KMS-11 (cell line): ENCODE data around the gene SLC41A1.

Experiments used
- H2AFZ ChIP-seq: fragments of 200-600 bp; sonication (generic); 2 replicates; pipeline ENCODE4 v1.6.1; 2016; ENCODE audit warnings: antibody characterized with exemption, mixed run types, low read depth
- H3K27ac ChIP-seq: fragments of 200-600 bp; sonication (generic); 2 replicates; pipeline ENCODE4 v1.6.1; 2016; ENCODE audit warnings: mild to moderate bottlenecking, mixed run types
- H3K27me3 ChIP-seq: fragments of 200-600 bp; sonication (generic); 2 replicates; pipeline ENCODE4 v1.6.1; 2017; ENCODE audit warnings: mild to moderate bottlenecking, low read depth, mixed run types, moderate library complexity; ENCODE audit not compliant: insufficient read depth
- H3K36me3 ChIP-seq: fragments of 200-600 bp; sonication (generic); 2 replicates; pipeline ENCODE4 v1.6.1; 2017; ENCODE audit warnings: mild to moderate bottlenecking, mixed run types; ENCODE audit not compliant: insufficient read depth
- H3K4me1 ChIP-seq: fragments of 200-600 bp; sonication (generic); 2 replicates; pipeline ENCODE4 v1.6.1; 2016; ENCODE audit warnings: mild to moderate bottlenecking, low read depth, mixed run types; ENCODE audit not compliant: poor library complexity, severe bottlenecking
- H3K4me2 ChIP-seq: fragments of 200-600 bp; sonication (generic); 2 replicates; pipeline ENCODE4 v1.7.0; 2016; ENCODE audit warnings: mild to moderate bottlenecking, mixed run types
- H3K4me3 ChIP-seq: fragments of 200-600 bp; sonication (generic); IDR thresholded peaks from 2 replicates; pipeline ENCODE4 v1.6.1; 2017; ENCODE audit warnings: low read depth, low read length, mixed read lengths; ENCODE audit not compliant: insufficient read depth
- H3K79me2 ChIP-seq: fragments of 200-600 bp; sonication (generic); 2 replicates; pipeline ENCODE4 v1.6.1; 2016; ENCODE audit warnings: low read depth, mixed run types; ENCODE audit not compliant: insufficient read depth
- H3K9ac ChIP-seq: fragments of 200-600 bp; sonication (generic); 2 replicates; pipeline ENCODE4 v1.6.1; 2016; ENCODE audit warnings: mild to moderate bottlenecking, mixed run types
- H4K20me1 ChIP-seq: fragments of 200-600 bp; sonication (generic); 2 replicates; pipeline ENCODE4 v1.6.1; 2016; ENCODE audit warnings: mild to moderate bottlenecking, mixed run types; ENCODE audit not compliant: insufficient read depth
- CTCF ChIP-seq: fragments of 200-600 bp; sonication (generic); conservative IDR thresholded peaks from 2 replicates; pipeline ENCODE4 v1.6.1; 2017; ENCODE audit warnings: low read depth, mild to moderate bottlenecking, antibody characterized with exemption, low read length, moderate library complexity, mixed read lengths

Gene SLC41A1

GRCh38 chr1:205810448-205811157 lies 2.4 kb downstream of the SLC41A1 start:
- Histone ChIP-seq H3K36me3 (peaks cover 3% of the 10 kb centered on the region; the same call in 1 of the 2 replicates), H3K4me2 (no peak overlapping the region), H3K79me2 (no peaks in the 10 kb centered on the region)

GRCh38 chr1:205809942-205810345 lies 3.1 kb downstream of the SLC41A1 start:
- Histone ChIP-seq H3K4me3 (no peak overlapping the region), H3K27me3 (no peaks in the 10 kb centered on the region; the same call in 1 of the 2 replicates), H3K9ac (no peak overlapping the region), H2AFZ (no peak overlapping the region), H4K20me1 (no peaks in the 10 kb centered on the region), H3K36me3 (peaks cover 3% of the 10 kb centered on the region; the same call in 1 of the 2 replicates), H3K79me2 (no peaks in the 10 kb centered on the region), H3K4me1 (peaks cover 5% of the 10 kb centered on the region), H3K4me2 (no peak overlapping the region), H3K27ac (no peak overlapping the region)
- TF ChIP-seq CTCF = no peak

More at GRCh38 chr1:205810448-205811157, 2.4 kb downstream of the SLC41A1 start:
- peaks cover 5% of the 10 kb centered on the region for H3K4me1 ChIP-seq
- no peak overlapping the region for H3K9ac ChIP-seq
- no peaks in the 10 kb centered on the region; the same call in 1 of the 2 replicates for H3K27me3 ChIP-seq
- no peak overlapping the region for H3K27ac ChIP-seq
- H3K4me3 ChIP-seq = no peak overlapping the region
- no peaks in the 10 kb centered on the region for H4K20me1 ChIP-seq
- peak; percentile 29; the same call in 1 of the 2 replicates for TF ChIP-seq CTCF
- H2AFZ ChIP-seq = no peak overlapping the region

GRCh38 chr1:205809469-205809868 lies 3.5 kb downstream of the SLC41A1 start:
- H3K27ac ChIP-seq = no peak overlapping the region
- no peaks in the 10 kb centered on the region; the same call in 1 of the 2 replicates for H3K27me3 ChIP-seq
- no peak overlapping the region for H2AFZ ChIP-seq
- H3K9ac ChIP-seq = no peak overlapping the region
- no peaks in the 10 kb centered on the region for H3K79me2 ChIP-seq
- no peaks in the 10 kb centered on the region for H4K20me1 ChIP-seq
- peaks cover 3% of the 10 kb centered on the region; the same call in 1 of the 2 replicates for H3K36me3 ChIP-seq
- no peak overlapping the region for H3K4me2 ChIP-seq
- H3K4me3 ChIP-seq = no peak overlapping the region
- H3K4me1 ChIP-seq = peaks cover 5% of the 10 kb centered on the region
- TF ChIP-seq CTCF = no peak

- no peak for TF ChIP-seq CTCF
- Histone ChIP-seq H3K79me2 (no peaks in the 10 kb centered on the region), H3K9ac (no peak overlapping the region), H3K36me3 (peaks cover 3% of the 10 kb centered on the region; the same call in 1 of the 2 replicates), H3K27ac (no peak overlapping the region), H4K20me1 (no peaks in the 10 kb centered on the region), H3K4me3 (no peak overlapping the region), H3K27me3 (no peaks in the 10 kb centered on the region), H3K4me1 (no peaks in the 10 kb centered on the region), H3K4me2 (no peak overlapping the region), H2AFZ (no peak overlapping the region)
Measured at GRCh38 chr1:205805082-205805711, 7.8 kb downstream of the SLC41A1 start.
